ENCODE results near the gene PPM1M.

The PPM1M gene

DNA sequence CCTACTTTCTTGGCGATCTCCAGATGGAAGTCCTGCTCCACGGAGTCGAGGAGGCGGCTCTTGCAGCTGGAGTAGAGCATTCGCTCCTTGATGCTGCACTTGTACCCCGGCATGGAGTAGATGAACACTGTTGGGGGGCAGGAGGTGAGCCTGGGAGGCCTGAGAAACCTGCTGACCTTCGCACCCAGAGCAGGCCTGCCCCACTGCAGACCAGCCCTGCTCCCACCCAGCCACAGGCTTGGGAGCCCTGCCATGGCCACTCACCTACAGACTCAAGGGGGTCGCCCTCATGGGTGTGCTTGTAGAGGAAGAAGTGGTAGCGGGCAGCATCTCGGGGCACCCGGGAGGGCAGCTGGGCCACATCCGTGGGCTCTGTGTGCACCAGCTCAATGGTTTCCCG lies 15.9 kb upstream of the PPM1M start:
- DNase-seq (ENCODE audit: extremely low read depth in 1 of 2, low read depth in 1 of 2) = no peak

- DNase-seq (ENCODE audit: extremely low read depth in 1 of 2, low read depth in 1 of 2) = no peak
Observed at GRCh38 chr3:52230461-52230860, 15.1 kb upstream of the PPM1M start.

DNA sequence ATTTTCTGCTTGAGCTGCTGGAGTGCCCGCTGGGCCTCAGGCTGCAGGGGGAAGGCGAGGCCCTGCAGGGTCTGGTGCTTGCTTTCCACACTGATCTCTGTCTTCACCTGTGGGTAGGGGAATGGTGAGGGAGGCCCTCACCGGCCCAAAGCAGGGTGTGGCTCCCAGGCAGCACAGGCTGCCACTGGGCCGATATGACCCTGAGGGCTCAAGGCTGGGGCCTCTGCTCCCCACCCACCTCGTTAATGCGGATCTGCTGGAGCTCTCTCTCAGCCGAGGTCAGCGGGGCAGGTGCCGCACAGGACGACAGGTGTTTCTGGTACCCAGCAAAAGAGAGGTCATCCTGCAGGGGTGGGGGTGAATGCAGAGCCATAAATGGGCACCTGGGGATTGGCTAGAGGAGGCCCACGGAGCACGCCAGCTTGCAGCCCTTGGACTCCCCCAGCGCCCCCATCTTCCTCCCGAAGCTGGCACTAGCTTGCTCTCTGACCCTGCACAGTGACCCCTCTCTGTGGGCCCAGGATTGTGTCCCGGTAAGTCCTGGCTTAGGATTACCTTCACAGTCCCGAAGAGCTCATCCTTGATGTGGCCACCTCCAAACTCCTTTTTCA lies 14.6 kb upstream of the PPM1M start:
- DNase-seq (ENCODE audit: extremely low read depth in 1 of 2, low read depth in 1 of 2) = no peak

- peak; percentile 75 to 88 for DNase-seq (ENCODE audit: extremely low read depth in 1 of 2, low read depth in 1 of 2)
Observed at GRCh38 chr3:52231502-52232278, 13.9 kb upstream of the PPM1M start.

- DNase-seq (ENCODE audit: extremely low read depth in 1 of 2, low read depth in 1 of 2) = no peak
Observed at GRCh38 chr3:52232279-52233107, 13.1 kb upstream of the PPM1M start.

DNA sequence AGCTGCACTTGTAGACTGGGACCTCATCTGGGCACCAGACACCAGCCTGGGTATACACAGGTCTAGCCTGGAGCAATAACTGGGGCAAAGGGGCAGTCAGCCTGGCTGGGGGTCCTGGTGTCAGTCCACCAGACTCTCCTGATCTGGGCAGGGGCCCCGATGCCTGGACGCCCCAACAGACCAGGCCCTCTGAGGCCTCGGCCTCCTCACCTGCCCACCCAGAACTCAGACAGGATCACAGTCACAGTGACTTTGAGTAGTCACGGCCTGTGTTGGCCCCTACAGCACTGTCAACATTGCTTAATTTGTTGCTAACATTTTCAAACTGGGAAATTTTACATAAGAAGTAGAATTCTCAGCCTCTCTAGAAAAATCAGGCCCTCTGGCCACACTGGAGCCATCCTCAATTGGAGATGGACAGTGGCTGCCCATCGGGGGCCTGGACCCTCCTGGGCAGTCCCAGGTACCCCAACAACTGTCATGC lies 12.4 kb upstream of the PPM1M start:
- no peak for DNase-seq (ENCODE audit: extremely low read depth in 1 of 2, low read depth in 1 of 2)

- DNase-seq (ENCODE audit: extremely low read depth in 1 of 2, low read depth in 1 of 2) = no peak
Observed at GRCh38 chr3:52233968-52234367, 11.6 kb upstream of the PPM1M start.

DNA sequence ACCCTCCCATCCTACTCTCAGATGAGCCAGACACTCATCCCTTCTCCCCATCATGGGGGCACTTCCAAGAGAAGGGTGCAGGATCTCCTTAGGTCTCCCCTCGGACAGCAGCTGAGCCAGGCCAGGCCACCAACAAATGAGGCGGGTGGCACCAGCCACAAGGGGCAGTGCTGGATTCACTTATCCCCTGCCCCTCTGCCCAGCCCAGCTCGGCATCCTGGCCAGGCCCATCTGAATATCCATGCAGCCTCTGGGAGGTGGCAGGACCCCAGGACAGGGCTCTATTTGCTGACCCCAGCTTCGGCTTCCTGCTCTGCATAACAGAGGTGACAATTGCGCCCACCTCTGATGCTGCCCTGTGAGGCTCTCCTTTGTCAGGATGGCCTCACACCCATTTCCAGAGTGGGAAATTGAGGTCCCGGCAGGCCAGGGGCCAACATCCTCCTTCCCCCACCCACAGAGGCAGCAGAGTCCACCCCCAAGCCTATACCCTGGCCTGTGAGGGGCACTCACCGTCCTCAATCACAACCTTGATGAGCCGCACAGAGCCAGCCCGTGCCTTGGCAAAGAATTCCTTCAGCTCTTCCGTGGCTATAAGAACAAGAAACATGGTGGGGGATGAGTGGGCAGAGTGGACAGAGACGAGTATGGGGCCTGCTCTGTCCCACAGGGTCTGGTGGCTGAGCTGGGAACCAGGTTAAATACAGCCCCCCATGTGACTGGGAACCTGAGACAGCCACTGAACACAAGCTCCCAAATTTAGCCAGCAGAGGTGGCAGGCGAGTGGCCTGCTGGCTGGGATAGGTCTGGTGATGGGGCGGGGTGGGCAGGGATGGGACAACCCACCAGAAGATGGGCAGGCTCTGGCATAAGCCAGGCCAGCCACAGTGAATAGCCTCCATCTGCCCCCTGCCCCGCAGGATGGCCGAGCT lies 10.8 kb upstream of the PPM1M start:
- no peak for DNase-seq (ENCODE audit: extremely low read depth in 1 of 2, low read depth in 1 of 2)

- no peak for DNase-seq (ENCODE audit: extremely low read depth in 1 of 2, low read depth in 1 of 2)
Observed at GRCh38 chr3:52236424-52236886, 9.1 kb upstream of the PPM1M start.

- DNase-seq (ENCODE audit: extremely low read depth in 1 of 2, low read depth in 1 of 2) = no peak
Observed at GRCh38 chr3:52237006-52237656, 8.4 kb upstream of the PPM1M start.

- no peak for DNase-seq (ENCODE audit: extremely low read depth in 1 of 2, low read depth in 1 of 2)
Observed at GRCh38 chr3:52237657-52238172, 7.8 kb upstream of the PPM1M start.

GRCh38 chr3:52238193-52238760 lies 7.3 kb upstream of the PPM1M start:
- DNase-seq (ENCODE audit: extremely low read depth in 1 of 2, low read depth in 1 of 2) = no peak

DNA sequence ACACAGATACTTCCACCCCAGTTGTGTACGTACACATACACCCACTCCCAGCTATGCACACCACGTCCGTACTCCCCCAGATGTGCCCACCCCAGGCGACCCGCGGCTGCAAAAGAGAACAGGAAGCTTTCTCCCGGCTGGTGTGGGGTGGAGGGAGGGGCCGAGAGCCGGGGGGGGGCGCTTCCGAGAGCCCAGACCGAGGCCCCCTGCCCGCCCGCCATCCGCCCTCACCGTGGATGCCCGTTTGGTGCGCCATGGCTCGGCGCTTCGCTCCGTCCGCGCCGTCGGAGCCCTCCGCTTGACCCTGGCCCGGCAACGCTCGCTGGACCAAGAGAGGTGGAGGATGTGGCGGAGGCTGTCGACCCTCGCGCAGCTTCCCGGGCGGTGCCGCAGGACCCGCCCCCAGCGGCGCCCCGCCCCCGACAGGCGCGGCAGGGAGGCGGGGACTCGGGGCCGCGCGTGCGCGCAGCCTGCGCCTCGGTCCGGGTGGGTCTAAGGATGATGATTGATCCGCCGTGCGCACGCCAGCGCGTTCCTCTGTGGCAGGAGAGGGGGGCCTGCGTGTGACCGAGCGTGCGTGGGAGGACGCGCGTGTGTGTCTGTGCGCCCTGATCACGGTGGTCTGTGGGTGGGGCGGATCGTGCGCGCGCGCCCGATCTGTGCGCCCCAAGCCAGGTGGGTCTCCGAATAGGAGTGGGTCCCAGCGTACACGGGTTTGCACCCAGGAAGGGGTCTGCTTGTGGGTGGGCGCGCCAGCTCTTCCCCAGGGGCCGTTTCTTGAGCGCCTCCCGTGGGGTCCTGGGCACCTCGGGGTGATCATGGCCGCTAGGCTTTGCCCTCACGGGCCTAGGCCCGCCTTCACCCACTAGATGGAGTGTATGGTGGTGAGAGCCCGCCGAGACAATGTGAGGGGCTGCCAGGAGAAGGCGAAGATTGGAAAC lies 6.5 kb upstream of the PPM1M start, which contains the start of gene TWF2:
TSS of gene TWF2 (minus strand) at position 398 of the 941 bp plus-strand sequence. CDS start at position 256, 142 bp downstream.
- DNase-seq (ENCODE audit: extremely low read depth in 1 of 2, low read depth in 1 of 2) = peak; percentile 68 to 74

DNA sequence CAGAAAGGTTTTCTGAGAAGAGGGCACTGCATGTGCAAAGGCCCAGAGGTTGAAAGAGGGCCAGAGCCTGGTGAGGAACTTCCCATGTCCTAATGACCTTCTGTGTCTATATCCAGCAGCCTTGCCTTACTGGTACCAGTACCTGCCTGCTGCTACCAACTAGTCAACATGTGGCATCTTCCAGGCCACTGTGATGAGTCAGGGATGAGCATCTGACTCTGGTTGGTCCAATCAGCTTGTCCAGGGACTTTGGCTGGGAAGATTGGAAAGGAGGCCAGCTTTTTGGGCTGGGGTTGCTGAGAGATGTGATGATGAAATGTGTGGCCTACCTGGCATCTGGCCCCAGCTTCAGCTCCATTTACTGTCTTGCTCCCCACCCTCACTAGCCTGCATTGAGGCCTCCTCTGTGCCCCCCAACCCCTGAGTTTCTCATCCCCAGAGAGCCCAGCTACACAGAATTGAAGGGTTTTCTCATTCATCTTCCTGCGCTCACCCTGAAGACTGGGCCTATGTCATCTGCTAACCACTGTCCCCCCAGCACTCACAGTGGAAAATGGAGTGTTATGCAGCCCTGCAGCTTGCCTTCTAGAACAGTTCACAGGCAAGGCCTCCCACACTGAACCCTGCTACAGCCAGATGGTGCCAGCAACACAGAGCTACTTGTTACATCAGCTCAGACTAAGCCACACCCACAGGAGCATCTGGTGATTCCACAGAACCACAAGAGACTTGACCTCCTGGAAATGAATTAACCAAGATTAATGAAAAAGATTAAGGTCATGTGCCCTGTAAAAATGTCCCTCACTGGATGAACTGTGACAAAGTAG lies 5.3 kb upstream of the PPM1M start:
- no peak for DNase-seq (ENCODE audit: extremely low read depth in 1 of 2, low read depth in 1 of 2)

- DNase-seq (ENCODE audit: extremely low read depth in 1 of 2, low read depth in 1 of 2) = no peak
Observed at GRCh38 chr3:52240886-52241370, 4.6 kb upstream of the PPM1M start.

DNA sequence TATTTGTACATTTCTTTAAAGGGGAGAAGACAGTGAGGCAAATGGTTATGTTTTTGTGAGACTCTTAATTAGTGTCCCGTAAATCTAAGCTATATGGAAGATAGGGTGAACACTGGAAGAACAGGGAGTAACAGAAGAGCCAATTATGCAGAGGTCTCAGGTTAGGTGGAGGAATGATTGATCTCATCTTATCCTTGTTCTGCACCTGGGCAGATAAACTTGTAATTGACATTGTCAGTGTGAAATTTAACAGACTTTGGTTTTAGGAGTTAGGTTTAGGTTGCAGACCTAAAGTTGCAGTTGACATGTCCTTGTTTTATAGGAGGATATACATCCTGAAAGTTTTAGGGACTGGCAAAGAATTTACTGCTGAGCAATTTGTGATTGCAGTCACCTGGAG lies 3.5 kb upstream of the PPM1M start:
- no peak for DNase-seq (ENCODE audit: extremely low read depth in 1 of 2, low read depth in 1 of 2)

All from activated CD8-positive, alpha-beta memory T cell treated with anti-CD3 and anti-CD28 coated beads for 1 hour (primary cell).